Measurements from ENCODE around the gene NSG2.
"Not testable (repeated sequence)": the region's sequence is repeated elsewhere in the genome, so short reads cannot be mapped to it uniquely, and the experiment has no call there.

Gene NSG2

DNA sequence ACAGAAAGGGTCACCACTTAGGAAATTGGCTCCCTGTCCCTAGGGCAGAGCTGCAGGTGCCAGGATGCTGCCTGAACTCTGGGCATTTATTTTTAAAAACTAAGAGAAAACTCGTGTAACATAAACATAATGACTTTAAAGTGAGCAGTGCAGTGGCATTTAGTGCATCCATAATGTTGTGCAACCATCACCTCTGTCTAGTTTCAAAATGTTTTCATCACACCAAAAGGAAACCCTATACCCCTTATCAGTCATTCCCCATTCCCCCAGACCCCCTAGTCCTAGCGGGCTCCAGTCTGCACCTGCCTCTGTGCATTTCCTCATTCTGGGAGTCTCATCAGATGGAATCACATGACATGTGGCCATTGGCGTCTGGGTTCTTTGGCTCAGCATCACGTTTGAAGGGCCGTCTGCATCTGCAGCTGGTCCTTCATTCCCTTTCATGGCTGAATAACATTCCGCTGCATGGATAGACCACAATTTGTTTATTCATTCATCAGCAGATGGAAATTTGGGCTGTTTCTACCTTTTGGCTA is 55.8 kb downstream of the NSG2 start:
- no peak for DNase-seq (ENCODE audit: low read depth, low spot score)

DNA sequence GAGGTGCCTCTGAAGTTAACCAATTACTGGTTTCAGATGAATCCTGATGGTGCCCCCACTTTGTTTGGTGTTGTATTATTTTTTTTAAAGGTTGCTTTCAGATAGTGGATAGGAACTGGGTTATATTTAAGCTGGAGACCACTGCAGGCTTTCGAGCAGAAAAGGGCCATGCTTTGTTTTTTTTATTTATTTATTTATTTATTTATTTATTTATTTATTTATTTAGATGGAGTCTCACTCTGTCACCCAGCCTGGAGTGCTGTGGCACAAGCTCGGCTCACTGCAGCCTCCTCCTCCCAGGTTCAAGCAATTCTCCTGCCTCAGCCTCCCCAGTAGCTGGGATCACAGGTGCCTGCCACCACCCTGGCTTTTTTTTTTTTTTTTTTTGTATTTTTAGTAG is 57.1 kb downstream of the NSG2 start:
- DNase-seq (ENCODE audit: low read depth, low spot score) = not testable (repeated sequence)

DNA sequence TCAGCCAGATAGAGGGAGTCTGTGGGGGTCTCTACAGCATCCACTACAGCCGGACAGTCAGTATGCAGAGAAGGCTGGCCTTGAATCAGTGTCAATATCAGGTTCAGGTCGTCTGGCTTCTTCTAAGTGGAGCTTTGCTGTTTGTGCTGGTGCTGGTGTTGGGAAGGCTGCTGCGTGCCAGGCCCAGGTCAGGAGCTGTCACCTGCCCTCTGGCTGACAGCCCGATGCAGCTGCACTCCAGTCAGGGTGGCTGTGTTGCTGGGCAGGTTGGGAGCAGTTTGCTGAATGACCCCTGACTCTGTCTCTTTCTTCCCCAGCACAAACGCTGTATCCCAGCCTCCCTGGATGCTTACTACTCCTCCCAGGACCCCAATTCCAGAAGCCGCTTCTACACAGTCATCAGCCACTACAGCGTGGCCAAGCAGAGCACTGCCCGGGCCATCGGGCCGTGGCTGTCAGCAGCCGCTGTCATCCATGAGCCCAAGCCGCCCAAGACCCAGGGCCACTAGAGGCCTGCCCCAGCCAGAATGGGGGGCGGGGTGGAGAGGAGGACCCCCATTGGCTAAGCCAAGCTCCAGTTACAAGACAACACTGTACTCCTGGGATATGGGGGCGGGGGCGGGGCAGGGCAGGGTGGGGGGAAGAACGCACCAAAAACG is 61.6 kb downstream of the NSG2 start:
- no peak for DNase-seq (ENCODE audit: low read depth, low spot score)

DNA sequence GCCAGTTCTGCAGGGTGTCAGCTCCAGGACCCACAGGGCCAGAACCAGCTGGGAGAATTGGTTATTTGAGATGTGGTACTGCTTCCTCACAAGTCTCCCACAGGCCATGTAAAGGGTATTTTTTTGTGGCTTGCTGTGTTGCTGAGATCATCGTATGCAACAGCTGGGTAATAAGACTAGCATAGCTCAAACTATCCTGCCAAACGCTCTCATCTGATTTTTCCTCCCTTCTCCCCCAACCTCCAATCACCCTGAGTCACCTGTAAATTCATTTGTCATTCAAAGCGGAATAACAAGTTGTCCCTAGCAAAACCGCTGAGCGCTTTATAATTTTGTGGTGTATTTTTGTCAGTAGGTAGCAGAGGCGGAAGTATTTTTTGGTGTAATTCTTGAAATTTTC is 63.2 kb downstream of the NSG2 start:
- DNase-seq (ENCODE audit: low read depth, low spot score) = no peak

DNA sequence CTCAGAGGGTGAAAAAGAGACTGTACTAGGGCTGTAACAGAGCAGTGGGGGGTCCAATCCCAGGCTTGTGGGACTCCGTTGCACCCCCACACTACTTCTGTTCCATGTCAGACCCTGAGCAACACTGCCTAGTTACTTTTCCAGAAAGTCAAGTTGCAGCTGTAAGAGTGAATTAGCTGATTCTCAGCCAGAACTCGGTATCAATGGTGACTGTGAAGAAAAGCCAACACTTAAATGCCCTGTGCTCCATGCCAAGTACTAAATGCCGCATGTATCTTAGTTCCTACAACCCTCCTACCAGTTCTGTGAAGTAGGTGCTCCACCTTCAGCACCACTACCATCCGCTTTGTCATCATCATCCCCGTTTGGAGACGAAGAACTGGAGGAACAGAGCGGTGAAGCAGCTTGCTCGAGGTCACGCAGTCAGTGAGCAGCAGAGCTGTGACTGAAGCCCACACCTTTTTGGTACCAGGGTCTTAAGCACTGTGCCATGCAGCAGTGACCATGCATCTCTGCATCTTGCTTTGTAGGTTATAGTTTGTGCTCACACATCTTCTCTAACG is 64.3 kb downstream of the NSG2 start:
- no peak for DNase-seq (ENCODE audit: low read depth, low spot score)

DNA sequence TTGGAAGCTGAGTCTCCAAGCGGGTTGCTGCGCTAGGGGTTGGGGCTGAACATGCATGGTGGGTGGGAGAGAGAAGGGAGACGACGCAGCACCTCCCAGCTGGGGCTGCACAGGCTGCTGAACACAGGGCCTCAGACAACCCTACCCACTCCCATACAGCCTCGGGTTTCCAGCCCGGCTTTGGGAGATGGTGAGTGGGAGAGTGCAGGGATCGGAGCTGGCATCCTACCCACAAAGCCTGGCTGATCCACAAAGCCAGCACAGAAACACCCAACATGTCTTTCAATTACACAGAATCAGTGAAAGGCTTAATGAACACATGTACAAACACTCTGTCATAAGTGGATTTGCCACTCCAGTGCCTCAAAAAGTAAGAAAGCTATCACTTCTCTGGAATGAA is 64.8 kb downstream of the NSG2 start:
- DNase-seq (ENCODE audit: low read depth, low spot score) = no peak

DNA sequence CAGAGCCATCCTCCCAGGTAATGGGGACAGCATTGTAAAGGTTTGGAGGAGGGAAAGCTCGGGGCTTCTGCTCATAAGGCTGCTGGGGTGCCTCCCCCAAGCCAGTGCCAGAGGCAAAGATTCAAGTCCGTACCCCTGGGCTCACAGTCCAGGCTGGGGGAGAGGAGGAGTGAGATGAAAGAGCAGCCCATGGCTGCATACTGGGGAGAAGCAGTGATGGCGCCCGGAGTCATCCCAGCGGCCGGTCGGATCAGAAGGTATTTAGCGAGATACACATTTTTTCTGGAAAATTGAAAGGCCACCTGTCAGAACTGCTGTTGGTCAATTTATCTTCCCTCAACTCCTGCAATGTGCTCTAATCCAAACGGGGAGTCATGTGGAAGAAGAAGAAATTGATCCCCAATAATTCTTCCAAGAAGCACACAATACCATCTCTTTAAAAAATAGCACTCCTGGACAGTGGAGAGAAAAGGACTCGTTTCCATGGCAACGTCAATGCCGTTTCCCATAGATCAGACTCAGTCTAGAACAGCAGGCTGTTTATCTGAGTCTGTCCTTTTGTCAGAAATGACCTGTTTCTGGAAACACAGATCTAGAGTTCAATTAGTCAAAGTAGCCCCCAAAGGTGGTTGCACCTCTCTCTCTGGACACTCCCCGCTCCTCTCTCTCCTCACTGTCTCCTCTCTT is 65.9 kb downstream of the NSG2 start:
- DNase-seq (ENCODE audit: low read depth, low spot score) = no peak

DNA sequence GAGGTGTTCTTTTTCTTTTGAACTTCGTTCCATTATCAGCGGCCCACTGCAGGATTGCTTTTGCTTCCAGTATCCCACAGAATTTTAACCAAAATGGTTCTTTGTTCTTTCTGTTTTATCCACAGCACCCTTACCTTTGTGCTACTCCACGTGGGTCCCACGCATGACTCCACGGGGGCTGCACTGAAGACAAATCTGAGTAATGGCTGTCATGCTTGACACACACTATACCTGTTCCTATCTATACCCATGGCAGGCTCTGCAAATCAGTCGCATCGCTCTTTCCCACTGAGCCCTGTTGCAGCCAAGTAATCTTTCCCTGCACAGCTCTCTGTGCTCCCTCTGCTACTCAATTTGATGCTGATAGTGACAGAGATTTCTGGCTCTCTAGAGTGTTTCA is 69.7 kb downstream of the NSG2 start:
- no peak for DNase-seq (ENCODE audit: low read depth, low spot score)

DNA sequence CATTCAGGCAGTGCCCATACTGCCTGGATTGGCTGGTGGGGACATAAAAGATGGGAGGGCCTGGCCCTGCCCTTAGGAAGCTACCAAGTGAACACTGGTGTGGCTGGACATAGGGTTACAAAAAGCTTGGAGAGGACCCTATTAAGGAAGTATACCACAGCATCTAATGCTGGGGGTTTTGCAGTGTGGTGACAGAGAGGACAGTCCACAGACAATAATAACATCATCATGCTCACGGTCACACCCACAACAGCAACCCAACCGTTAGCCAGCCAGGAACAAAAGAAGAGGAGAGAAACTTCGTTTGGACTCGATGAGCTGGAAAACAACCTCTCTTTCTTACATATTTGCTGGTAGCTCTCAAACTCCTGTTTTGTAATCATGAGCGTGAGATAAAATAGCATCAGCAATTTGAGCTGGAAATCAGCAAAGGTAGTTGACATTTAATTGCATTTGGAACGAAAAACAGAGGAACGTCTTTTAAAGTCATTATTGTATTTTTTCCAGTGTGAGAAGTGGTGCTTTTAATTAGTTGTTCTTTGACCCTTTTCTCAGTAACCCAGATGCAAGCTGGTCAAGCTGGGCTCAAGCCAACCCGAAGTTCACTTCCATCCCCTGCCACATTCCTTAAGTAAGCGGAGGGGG is 73.4 kb downstream of the NSG2 start:
- DNase-seq (ENCODE audit: low read depth, low spot score) = no peak

DNA sequence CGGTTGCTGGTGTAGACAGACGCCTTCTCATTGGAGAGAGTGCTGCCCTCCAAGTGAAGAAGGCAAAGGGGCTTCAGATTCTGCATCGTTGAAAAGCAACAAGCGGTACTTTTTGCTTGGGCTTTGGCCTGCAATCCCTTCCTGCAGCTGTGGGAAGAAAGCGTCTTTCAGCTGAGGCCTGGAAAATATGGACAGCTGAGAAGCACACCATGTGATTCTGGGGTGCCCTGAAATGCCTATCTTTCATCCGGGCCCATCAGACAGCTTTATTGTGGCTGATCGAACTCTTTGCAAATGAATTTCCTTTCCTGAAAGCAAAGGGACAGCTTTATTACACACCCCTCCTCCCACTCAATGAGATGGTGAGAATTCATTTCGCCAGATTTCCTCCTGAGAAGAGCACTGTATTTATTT is 74.0 kb downstream of the NSG2 start:
- DNase-seq (ENCODE audit: low read depth, low spot score) = no peak

DNA sequence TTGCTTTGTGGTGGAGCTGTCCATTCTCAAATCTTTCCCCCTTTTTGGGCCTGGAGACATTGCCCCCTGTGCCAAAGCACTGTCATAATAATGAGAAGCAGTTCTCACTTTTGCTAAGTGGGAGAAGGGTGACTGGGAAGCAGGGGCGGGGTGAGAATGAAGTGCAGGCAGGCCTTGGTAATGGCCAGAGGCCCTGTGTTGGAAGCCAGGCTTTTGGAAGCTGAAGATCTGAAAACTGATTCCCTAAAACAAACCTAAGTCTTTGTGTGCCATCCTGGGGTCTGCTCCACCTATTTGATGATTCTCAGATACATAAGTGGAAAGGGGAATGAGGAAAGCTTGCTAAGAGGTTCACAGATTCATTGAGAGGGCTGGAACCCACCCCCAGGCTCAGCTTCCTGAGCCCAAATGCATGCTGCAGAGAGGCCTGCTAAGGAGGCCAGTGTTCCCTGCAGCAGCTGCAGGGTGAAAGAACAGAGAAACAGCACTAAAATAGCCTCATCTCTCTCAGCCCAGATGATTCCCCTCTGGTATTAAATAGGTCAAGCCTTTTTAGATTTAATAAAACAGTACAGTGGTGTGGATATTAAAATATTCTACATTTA is 75.0 kb downstream of the NSG2 start:
- no peak for DNase-seq (ENCODE audit: low read depth, low spot score)

DNA sequence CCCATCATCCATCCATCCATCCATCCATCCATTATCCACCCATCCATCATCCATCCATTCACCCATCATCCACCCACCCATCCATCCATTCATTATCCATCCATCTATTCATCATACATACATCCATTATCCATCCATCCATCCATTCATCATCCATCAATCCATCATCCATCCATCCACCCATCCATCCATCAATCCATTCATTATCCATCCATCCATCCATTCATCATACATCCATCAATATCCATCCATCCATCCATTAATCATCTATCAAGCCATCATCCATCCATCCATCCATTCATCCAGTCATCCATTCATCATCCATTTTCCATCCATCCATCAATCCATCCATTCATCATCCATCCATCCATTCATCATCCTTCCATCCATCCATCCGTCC is 89.0 kb downstream of the NSG2 start:
- no peak for DNase-seq (ENCODE audit: low read depth, low spot score)

DNA sequence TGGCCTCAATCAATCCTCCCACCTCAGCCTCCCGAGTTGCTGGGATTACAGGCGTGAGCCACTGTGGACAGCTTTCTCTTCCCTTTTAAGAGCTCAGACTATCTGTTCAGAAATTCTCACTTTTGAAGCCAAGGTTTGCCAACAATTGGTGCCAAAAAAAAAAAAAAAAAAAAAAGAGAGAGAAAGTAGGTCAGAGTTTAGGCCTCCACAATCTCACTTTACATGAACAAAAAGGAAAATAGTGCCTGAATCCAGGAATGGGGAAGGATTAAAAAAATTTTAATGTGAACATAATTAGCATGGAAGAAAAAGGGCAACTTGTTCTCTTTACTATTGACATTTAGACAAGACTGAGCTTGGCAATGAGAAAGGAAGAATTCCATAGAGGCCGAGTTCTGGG is 94.1 kb downstream of the NSG2 start:
- DNase-seq (ENCODE audit: low read depth, low spot score) = no peak

DNA sequence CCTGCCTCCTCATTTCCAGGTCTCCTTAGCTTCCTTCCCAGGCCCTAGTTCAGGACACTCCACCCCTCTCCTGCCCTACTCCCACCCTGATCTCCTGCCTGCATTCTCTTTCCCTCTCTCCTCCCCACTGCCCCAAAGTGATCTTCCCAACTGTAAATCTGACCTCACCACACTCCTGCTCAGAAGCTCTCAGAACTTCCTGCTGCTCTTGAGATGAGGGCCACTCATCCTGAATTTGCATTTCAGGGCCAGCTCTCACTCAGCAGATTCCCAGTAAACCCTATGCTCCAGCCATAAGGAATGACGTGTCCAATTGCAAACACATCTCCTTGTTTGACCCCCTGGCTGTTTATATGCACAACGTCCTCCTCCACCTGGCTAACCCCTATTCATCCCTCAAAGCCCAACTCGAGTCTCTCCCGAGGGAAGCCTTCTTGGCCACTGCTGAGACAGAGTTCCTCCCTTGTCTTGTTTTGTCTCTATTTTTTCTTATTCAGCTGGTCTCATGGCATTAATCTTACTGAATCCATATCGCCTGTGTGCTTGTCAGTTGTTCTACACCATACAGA is 95.0 kb downstream of the NSG2 start:
- DNase-seq (ENCODE audit: low read depth, low spot score) = no peak

DNA sequence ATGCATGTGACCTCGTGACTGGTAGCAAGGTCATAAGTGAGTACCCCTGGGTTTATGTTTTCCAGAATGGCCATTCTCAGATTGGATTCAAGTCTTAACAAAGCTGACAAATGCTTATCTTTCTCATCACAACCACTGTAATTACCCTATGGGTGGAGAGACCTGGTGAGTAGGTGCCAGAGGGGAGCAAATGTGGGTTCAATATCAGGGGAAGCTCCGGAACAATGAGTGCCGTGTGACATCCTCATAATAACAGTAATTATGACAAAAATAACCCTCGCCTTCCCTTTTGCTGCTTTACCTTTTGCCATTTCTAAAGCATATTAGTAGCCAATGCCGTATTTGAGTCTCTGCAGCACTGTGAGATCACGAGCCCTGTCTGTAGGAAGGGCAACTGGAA is 95.9 kb downstream of the NSG2 start:
- DNase-seq (ENCODE audit: low read depth, low spot score) = no peak

DNA sequence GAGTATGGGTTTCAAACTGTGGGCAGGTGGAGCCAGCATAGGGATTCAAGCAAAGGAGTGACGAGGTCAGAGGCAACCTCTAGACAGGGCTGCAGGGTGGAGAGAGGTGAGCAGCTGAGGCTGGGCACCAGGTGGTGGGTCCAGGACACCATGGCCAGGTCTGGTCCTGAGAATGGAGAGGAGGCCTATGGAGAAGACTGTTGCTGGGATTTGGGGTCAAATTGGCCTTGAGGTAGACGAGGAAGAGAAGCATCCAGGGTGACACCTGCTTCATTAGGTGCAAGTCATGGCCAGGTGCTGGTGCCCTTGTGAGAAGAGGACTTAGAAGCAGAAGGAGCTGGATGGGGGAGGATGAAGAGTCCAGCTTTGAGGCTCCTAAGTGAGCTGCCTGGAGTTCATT is 99.6 kb downstream of the NSG2 start:
- no peak for DNase-seq (ENCODE audit: low read depth, low spot score)

DNA sequence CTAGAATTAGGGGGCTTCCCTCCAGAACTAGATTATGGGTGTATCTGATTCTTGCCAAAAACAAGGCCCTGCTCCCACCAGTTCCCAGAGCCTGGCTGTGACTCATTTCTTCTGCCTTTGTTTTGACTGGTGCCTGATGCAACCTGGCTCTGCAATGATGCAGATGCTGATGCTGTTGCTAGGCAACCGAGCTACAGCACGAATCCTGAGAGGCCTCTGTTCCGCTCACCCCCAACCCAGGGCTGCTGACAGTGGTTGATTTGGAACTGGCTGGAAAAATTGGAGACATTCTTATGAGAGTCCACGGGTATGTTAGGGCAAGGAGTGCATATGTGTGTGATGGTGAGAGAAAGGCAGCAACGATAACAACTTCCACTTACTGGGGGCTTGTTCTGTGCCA is 100.3 kb downstream of the NSG2 start:
- DNase-seq (ENCODE audit: low read depth, low spot score) = no peak

DNA sequence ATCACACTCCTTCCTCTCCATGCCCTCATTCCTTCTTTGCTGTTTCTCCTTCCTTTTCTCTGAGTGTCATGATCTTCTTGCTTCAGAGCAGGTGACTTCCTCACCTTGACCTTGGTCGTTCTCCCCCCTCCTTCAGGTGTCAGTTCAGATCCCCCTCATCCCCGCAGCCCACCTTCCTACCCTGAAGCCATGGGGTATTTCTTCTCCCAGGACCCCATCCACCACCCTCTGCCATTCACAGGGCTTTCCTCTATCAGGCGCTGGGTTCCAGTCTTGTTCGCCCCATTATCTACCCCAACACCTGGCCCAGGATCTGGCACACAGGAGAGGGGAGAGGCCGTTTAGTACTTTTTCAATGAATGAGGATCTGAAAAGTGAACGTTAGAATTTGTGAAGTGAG is 101.0 kb downstream of the NSG2 start:
- DNase-seq (ENCODE audit: low read depth, low spot score) = no peak

DNA sequence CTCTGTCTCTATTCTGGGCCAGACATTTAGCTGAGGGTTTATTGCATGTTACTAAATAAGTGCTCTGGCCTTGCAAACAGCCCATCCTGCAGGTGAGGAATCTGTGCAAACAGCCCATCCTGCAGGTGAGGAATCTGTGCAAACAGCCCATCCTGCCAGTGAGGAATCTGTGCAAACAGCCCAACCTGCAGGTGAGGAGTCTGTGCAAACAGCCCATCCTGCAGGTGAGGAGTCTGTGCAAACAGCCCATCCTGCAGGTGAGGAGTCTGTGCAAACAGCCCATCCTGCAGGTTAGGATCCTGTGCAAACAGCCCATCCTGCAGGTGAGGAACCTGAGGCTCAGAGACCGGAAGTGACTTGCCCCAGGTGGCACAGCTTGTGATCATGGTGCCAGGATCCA is 101.5 kb downstream of the NSG2 start:
- not testable (repeated sequence) for DNase-seq (ENCODE audit: low read depth, low spot score)

DNA sequence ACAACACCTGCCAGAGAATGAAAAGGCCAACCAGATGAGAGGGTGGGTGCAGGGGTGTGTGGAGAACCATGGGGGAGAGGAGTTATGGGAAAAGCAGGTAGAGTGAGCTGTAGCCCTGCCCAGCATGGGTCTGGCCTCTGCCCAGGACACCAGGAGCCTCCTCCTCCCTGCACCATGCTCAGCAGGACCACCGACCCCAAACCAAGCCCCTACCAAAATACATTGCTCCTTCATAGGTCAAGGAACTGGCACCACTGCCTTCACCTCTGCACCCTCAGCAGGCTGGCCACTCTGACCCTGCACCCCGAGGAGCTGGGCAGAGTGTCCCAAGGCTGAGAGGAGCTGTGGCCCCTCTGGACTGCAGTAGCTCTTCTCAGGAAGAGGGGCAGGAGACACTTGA is 102.0 kb downstream of the NSG2 start:
- DNase-seq (ENCODE audit: low read depth, low spot score) = no peak

DNA sequence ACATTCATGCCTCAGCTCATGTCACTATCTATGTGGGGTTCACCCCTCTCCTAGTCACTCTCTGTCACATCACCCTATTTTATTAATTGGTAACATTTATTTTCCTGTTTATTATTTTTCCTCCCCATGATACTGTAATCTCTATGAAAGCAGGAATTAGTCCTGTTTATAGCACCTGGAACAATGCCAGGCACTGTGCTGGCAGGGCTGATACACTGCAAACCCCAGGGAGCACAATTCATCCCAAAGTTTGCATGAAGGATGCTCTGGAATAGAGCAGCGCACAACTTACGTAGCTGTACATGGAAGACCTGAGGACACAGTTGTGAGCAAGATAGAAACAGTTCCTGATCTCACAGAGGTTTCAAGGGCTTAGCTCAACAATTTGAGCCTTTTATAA is 103.2 kb downstream of the NSG2 start:
- DNase-seq (ENCODE audit: low read depth, low spot score) = no peak

DNA sequence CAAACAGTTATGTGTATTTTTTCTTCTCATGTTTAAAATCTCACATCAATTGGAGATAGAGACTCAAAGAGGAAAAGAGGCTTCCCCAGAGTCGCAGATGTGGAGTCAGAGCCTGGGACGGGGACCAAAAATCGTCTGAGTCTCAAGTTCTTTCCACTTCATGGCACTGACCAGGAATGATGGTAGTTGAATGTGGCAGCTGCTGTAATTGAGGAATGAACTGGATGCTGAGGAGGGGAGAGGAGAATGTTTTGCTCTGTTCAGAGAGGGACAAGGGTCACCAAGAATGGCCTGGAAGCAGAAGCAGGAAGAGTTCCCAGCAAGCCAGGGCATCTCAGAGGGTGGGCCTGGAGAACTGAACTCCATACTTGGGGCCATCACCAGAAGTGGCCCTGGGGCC is 103.9 kb downstream of the NSG2 start:
- DNase-seq (ENCODE audit: low read depth, low spot score) = no peak

Measured in activated naive CD8-positive, alpha-beta T cell treated with anti-CD3 and anti-CD28 coated beads, Interleukin-2, amount 50 U/mL, for 16 hours (primary cell).